PFSK-1 (cell line): ENCODE results near the gene IGSF9.

Experiments
- FOXP2 ChIP-seq: optimal IDR thresholded peaks from 2 replicates; pipeline ENCODE3; 2011; ENCODE audit warnings: borderline replicate concordance, control low read depth, inconsistent platforms; ENCODE audit not compliant: insufficient read depth; ENCODE audit errors: extremely low read length, extremely low read depth
- POLR2AphosphoS5 ChIP-seq: IDR thresholded peaks from 2 replicates; pipeline ENCODE4 v1.6.1; 2012; ENCODE audit warnings: low read depth, mild to moderate bottlenecking, control low read depth, low read length, moderate library complexity
- SIN3A ChIP-seq: IDR thresholded peaks from 2 replicates; pipeline ENCODE4 v1.6.1; 2012; ENCODE audit warnings: mild to moderate bottlenecking, low read length, moderate library complexity, borderline replicate concordance; ENCODE audit not compliant: insufficient read depth
- TAF1 ChIP-seq: IDR thresholded peaks from 2 replicates; pipeline ENCODE4 v1.6.1; 2012; ENCODE audit warnings: low read length, control low read depth, borderline replicate concordance; ENCODE audit not compliant: insufficient read depth
- TF ChIP-seq, protein P1 (sequence below), 2 experiments: IDR thresholded peaks; 2 replicates each; pipeline versions ENCODE4 v1.6.1 to v1.8.0; 2011 to 2012; ENCODE audit warnings: low read depth in 2 of 2, low read length in 2 of 2, control low read depth in 1 of 2, inconsistent platforms in 1 of 2, mild to moderate bottlenecking in 1 of 2, moderate library complexity in 1 of 2; ENCODE audit not compliant: insufficient read depth in 1 of 2

The IGSF9 gene

DNA sequence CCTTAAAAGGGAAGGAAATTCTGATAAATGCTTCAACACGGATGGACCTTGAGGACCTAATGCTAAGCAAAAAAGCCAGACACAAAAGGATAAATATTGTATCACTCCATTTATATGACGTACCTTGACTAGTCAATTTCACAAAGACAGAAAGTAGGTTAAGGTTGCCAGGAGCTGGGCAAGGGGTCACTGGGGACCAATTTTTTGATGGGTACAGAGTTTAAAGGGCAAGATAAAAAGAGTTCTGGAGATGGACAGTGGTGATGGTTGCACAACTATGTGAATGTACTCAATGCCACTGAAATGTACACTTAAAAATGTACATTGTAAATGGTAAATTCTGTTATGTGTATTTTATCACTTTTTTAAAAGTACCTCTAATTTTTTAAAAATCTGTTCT lies 40.7 kb upstream of the IGSF9 start:
- TF ChIP-seq, protein P1, sequence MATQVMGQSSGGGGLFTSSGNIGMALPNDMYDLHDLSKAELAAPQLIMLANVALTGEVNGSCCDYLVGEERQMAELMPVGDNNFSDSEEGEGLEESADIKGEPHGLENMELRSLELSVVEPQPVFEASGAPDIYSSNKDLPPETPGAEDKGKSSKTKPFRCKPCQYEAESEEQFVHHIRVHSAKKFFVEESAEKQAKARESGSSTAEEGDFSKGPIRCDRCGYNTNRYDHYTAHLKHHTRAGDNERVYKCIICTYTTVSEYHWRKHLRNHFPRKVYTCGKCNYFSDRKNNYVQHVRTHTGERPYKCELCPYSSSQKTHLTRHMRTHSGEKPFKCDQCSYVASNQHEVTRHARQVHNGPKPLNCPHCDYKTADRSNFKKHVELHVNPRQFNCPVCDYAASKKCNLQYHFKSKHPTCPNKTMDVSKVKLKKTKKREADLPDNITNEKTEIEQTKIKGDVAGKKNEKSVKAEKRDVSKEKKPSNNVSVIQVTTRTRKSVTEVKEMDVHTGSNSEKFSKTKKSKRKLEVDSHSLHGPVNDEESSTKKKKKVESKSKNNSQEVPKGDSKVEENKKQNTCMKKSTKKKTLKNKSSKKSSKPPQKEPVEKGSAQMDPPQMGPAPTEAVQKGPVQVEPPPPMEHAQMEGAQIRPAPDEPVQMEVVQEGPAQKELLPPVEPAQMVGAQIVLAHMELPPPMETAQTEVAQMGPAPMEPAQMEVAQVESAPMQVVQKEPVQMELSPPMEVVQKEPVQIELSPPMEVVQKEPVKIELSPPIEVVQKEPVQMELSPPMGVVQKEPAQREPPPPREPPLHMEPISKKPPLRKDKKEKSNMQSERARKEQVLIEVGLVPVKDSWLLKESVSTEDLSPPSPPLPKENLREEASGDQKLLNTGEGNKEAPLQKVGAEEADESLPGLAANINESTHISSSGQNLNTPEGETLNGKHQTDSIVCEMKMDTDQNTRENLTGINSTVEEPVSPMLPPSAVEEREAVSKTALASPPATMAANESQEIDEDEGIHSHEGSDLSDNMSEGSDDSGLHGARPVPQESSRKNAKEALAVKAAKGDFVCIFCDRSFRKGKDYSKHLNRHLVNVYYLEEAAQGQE (IDR thresholded peaks at IDR 0.05; ENCODE audit: insufficient read depth in 1 of 2, low read depth in 2 of 2, low read length in 2 of 2) = no peak
- no peak for TF ChIP-seq TAF1
- no peak for TF ChIP-seq POLR2AphosphoS5
- TF ChIP-seq SIN3A = no peak
- no peak for TF ChIP-seq FOXP2

DNA sequence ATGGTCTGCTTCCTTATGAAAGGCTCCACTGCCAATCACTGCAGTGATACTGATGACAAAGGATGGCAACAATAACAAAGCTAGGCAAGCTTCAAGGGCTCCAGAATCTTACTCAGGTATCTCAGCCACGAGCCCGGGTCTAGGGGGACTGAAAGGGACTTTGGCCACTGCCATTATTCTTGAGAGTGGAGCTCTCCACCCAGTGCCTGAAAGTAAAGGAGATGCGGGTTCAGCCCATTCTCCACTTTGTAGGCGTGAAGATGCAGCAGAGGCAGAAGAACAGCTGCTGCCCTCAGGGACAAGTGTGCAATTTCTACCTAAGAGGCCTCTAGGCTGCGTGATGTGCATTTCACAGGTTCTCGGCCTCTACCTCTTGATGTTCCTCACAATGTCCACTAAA lies 40.1 kb upstream of the IGSF9 start:
- TF ChIP-seq TAF1 = no peak

DNA sequence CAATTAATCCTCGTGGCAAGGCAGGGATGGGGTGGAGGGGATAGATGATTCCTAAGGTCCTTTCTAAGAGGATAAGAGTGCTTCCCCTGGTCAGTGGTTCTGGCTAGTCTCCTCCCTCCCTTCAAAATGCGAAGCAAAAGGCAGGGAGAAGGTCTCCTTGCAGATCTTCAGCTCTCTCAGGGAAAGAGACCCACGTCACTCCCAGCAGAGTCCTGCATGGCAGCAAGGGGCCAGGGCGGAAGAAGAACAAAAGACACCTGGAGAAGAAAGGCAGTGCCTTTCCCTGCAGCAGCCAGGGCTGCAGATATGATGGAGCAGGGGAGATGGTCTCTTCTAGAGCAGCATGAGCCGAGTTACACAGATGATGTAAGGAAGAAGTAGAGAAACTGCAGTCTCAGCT lies 38.3 kb upstream of the IGSF9 start:
- no peak for TF ChIP-seq POLR2AphosphoS5
- no peak for TF ChIP-seq TAF1
- TF ChIP-seq, protein P1 (IDR thresholded peaks at IDR 0.05; ENCODE audit: insufficient read depth in 1 of 2, low read depth in 2 of 2, low read length in 2 of 2) = no peak
- no peak for TF ChIP-seq FOXP2
- TF ChIP-seq SIN3A = no peak

DNA sequence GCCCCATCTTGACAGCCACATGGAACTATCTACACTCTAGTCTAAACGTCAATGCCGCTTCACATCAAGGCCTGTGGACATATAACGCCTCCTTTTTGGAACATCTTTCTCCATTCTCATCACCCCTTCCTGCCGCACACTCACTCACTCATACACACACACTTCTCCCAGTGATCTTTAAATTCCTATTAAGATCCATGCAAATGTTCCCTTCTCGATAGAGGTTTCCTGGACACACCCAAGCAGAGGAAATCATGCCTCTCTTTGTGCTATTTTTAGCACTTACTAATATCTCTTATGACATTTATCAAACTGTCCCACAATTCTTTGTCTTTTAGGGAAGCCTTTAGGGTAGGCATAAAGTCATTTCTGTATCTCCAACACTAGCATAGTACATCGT lies 36.9 kb upstream of the IGSF9 start:
- TF ChIP-seq, protein P1 (IDR thresholded peaks at IDR 0.05; ENCODE audit: insufficient read depth in 1 of 2, low read depth in 2 of 2, low read length in 2 of 2) = no peak
- TF ChIP-seq FOXP2 (no peak), POLR2AphosphoS5 (no peak), TAF1 (no peak), SIN3A (no peak)

DNA sequence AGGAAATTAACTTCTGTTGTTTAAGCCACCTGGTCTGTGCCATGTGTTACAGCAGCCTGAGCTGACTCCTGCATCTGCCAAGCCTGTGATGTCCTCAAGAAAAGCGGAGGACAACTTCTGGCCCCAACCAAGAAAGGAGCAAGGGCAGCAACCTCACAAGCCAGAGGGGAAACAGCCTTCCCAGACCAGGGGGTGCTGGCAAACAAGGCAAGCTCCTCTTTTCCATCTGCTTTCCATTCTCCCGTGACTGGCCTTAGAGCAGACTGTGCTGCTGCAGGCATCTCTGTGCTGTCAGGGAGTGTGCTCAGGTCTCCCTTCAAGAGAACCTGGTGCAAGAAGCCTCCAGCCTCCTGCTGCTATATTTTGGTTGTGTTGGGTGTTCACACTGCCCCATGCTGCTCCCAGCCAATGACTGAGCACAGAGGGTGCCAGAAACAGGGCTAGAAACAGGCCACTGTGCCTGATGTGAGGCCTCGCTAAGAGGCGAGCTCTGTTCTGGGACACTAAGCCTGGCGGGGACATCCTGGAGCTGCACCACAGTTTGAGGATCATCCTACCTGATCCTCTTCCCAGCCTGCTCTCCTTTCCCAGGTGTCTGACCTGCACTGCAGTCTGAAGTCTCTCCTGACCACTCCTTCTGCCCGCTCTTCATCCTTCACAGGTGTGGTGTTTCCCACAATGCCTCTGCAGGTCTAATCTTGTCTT lies 36.1 kb upstream of the IGSF9 start:
- TF ChIP-seq, protein P1 (IDR thresholded peaks at IDR 0.05; ENCODE audit: insufficient read depth in 1 of 2, low read depth in 2 of 2, low read length in 2 of 2) = no peak
- TF ChIP-seq POLR2AphosphoS5 = no peak
- TF ChIP-seq TAF1 = no peak
- no peak for TF ChIP-seq FOXP2
- no peak for TF ChIP-seq SIN3A
